IPS-15b (cell line): ENCODE results near the gene LGSN.
"Not testable (repeated sequence)": the region's sequence is repeated elsewhere in the genome, so short reads cannot be mapped to it uniquely, and the experiment has no call there.

ENCODE experiments used
- H3K27me3 ChIP-seq: one replicate; pipeline ENCODE4 v1.6.1; 2013; ENCODE audit warnings: low read length; ENCODE audit not compliant: control insufficient read depth, insufficient read depth
- H3K36me3 ChIP-seq: one replicate; pipeline ENCODE4 v1.6.1; 2013; ENCODE audit warnings: low read length; ENCODE audit not compliant: control insufficient read depth, insufficient read depth
- H3K4me1 ChIP-seq: one replicate; pipeline ENCODE4 v1.6.1; 2013; ENCODE audit warnings: mild to moderate bottlenecking, low read length; ENCODE audit not compliant: control insufficient read depth, insufficient read depth
- H3K4me3 ChIP-seq: one replicate; pipeline ENCODE4 v1.5.1; 2013; ENCODE audit warnings: low read depth, low read length
- H3K9ac ChIP-seq: one replicate; pipeline ENCODE4 v1.6.1; 2013; ENCODE audit warnings: low read depth, mild to moderate bottlenecking, low read length
- H3K9me3 ChIP-seq: one replicate; pipeline ENCODE4 v1.6.1; 2013; ENCODE audit warnings: mild to moderate bottlenecking, low read length; ENCODE audit not compliant: control insufficient read depth, insufficient read depth

LGSN gene

GRCh38 chr6:63303476-63303875 is 16.3 kb downstream of the LGSN start:
- no peaks in the 10 kb centered on the region for H3K9me3 ChIP-seq
- H3K27me3 ChIP-seq: no peaks in the 10 kb centered on the region
- H3K4me1 ChIP-seq: no peaks in the 10 kb centered on the region
- no peak overlapping the region for H3K9ac ChIP-seq
- H3K36me3 ChIP-seq: no peaks in the 10 kb centered on the region
- H3K4me3 ChIP-seq: no peak overlapping the region

- Histone ChIP-seq H3K9ac (no peak overlapping the region), H3K9me3 (no peaks in the 10 kb centered on the region), H3K36me3 (no peaks in the 10 kb centered on the region), H3K4me3 (no peak overlapping the region), H3K4me1 (no peaks in the 10 kb centered on the region), H3K27me3 (no peaks in the 10 kb centered on the region)
Measured at GRCh38 chr6:63299667-63300066, 20.1 kb downstream of the LGSN start.

- no peaks in the 10 kb centered on the region for H3K36me3 ChIP-seq
- no peaks in the 10 kb centered on the region for H3K4me1 ChIP-seq
- H3K9me3 ChIP-seq: no peaks in the 10 kb centered on the region
- no peaks in the 10 kb centered on the region for H3K27me3 ChIP-seq
- no peak overlapping the region for H3K4me3 ChIP-seq
- no peak overlapping the region for H3K9ac ChIP-seq
Measured at GRCh38 chr6:63295553-63296194, 24.1 kb downstream of the LGSN start.

- no peak overlapping the region for H3K9ac ChIP-seq
- no peaks in the 10 kb centered on the region for H3K9me3 ChIP-seq
- no peaks in the 10 kb centered on the region for H3K27me3 ChIP-seq
- H3K4me1 ChIP-seq: peaks cover 4% of the 10 kb centered on the region
- no peaks in the 10 kb centered on the region for H3K36me3 ChIP-seq
- H3K4me3 ChIP-seq: no peak overlapping the region
Measured at GRCh38 chr6:63290492-63291058, 29.2 kb downstream of the LGSN start.

GRCh38 chr6:63289269-63289872 is 30.4 kb downstream of the LGSN start:
- H3K4me3 ChIP-seq: no peak overlapping the region
- peaks cover 4% of the 10 kb centered on the region for H3K4me1 ChIP-seq
- no peaks in the 10 kb centered on the region for H3K9me3 ChIP-seq
- H3K9ac ChIP-seq: no peak overlapping the region
- H3K27me3 ChIP-seq: no peaks in the 10 kb centered on the region
- no peaks in the 10 kb centered on the region for H3K36me3 ChIP-seq

GRCh38 chr6:63280639-63281180 is 39.1 kb downstream of the LGSN start:
- H3K9ac ChIP-seq: no peak overlapping the region
- no peaks in the 10 kb centered on the region for H3K27me3 ChIP-seq
- peaks cover 3% of the 10 kb centered on the region for H3K4me1 ChIP-seq
- no peaks in the 10 kb centered on the region for H3K36me3 ChIP-seq
- no peak overlapping the region for H3K4me3 ChIP-seq
- no peaks in the 10 kb centered on the region for H3K9me3 ChIP-seq

- peaks cover 2% of the 10 kb centered on the region for H3K4me1 ChIP-seq
- no peak overlapping the region for H3K4me3 ChIP-seq
- H3K36me3 ChIP-seq: no peaks in the 10 kb centered on the region
- H3K9ac ChIP-seq: no peak overlapping the region
- no peaks in the 10 kb centered on the region for H3K9me3 ChIP-seq
- H3K27me3 ChIP-seq: no peaks in the 10 kb centered on the region
Measured at GRCh38 chr6:63278916-63279315, 40.9 kb downstream of the LGSN start.

GRCh38 chr6:63275953-63276352 is 43.8 kb downstream of the LGSN start:
- Histone ChIP-seq H3K4me3 (no peak overlapping the region), H3K36me3 (no peaks in the 10 kb centered on the region), H3K4me1 (no peaks in the 10 kb centered on the region), H3K9me3 (no peaks in the 10 kb centered on the region), H3K9ac (no peak overlapping the region), H3K27me3 (no peaks in the 10 kb centered on the region)

- H3K9ac ChIP-seq, H3K27me3 ChIP-seq, H3K36me3 ChIP-seq, H3K9me3 ChIP-seq, H3K4me1 ChIP-seq, H3K4me3 ChIP-seq: not testable (repeated sequence)
Measured at GRCh38 chr6:63274795-63275430, 44.9 kb downstream of the LGSN start.

GRCh38 chr6:63272397-63272796 is 47.4 kb downstream of the LGSN start:
- Histone ChIP-seq H3K36me3 (no peaks in the 10 kb centered on the region), H3K27me3 (no peaks in the 10 kb centered on the region), H3K4me3 (no peak overlapping the region), H3K9ac (no peak overlapping the region), H3K9me3 (no peaks in the 10 kb centered on the region), H3K4me1 (no peaks in the 10 kb centered on the region)

GRCh38 chr6:63269470-63269869 is 50.3 kb downstream of the LGSN start:
- no peaks in the 10 kb centered on the region for H3K36me3 ChIP-seq

GRCh38 chr6:63268574-63268973 is 51.2 kb downstream of the LGSN start:
- Histone ChIP-seq H3K36me3 (no peaks in the 10 kb centered on the region), H3K27me3 (no peaks in the 10 kb centered on the region), H3K4me3 (no peak overlapping the region), H3K9ac (no peak overlapping the region), H3K9me3 (no peaks in the 10 kb centered on the region), H3K4me1 (no peaks in the 10 kb centered on the region)

More at GRCh38 chr6:63269470-63269869, 50.3 kb downstream of the LGSN start:
- H3K27me3 ChIP-seq: no peaks in the 10 kb centered on the region
- no peaks in the 10 kb centered on the region for H3K4me1 ChIP-seq
- H3K4me3 ChIP-seq: no peak overlapping the region
- H3K9ac ChIP-seq: no peak overlapping the region
- no peaks in the 10 kb centered on the region for H3K9me3 ChIP-seq
